Ishikawa (cell line): ENCODE measurements around the gene CYP26A1.

Experiments
- CEBPB ChIP-seq: IDR thresholded peaks from 2 replicates; pipeline ENCODE4 v1.6.1; 2012
- CREB1 ChIP-seq: IDR thresholded peaks from 2 replicates; pipeline ENCODE4 v1.6.1; 2012; ENCODE audit warnings: low read depth
- EGR1 ChIP-seq: IDR thresholded peaks from 2 replicates; pipeline ENCODE4 v1.6.1; 2012
- EP300 ChIP-seq: IDR thresholded peaks from 2 replicates; pipeline ENCODE4 v1.6.1; 2012; ENCODE audit warnings: borderline replicate concordance
- FOXM1 ChIP-seq: IDR thresholded peaks from 2 replicates; pipeline ENCODE4 v1.6.1; 2012; ENCODE audit warnings: low read depth, borderline replicate concordance
- NFIC ChIP-seq: IDR thresholded peaks from 2 replicates; pipeline ENCODE4 v1.6.1; 2012
- RAD21 ChIP-seq: IDR thresholded peaks from 2 replicates; pipeline ENCODE4 v1.6.1; 2012; ENCODE audit warnings: low read depth
- TAF1 ChIP-seq: IDR thresholded peaks from 2 replicates; pipeline ENCODE4 v1.6.1; 2012; ENCODE audit warnings: low read depth, mild to moderate bottlenecking
- TCF12 ChIP-seq: IDR thresholded peaks from 2 replicates; pipeline ENCODE4 v1.6.1; 2012; ENCODE audit warnings: low read depth
- TEAD4 ChIP-seq: IDR thresholded peaks from 2 replicates; pipeline ENCODE4 v1.6.1; 2012
- USF1 ChIP-seq: IDR thresholded peaks from 2 replicates; pipeline ENCODE4 v1.6.1; 2012
- YY1 ChIP-seq: IDR thresholded peaks from 2 replicates; pipeline ENCODE4 v1.6.1; 2012; ENCODE audit warnings: low read depth
- ZBTB7A ChIP-seq: IDR thresholded peaks from 2 replicates; pipeline ENCODE4 v1.6.1; 2012; ENCODE audit warnings: low read depth
- TF ChIP-seq, protein P1 (sequence below): IDR thresholded peaks from 2 replicates; pipeline ENCODE4 v1.6.1; 2012
- TF ChIP-seq, protein P2 (sequence below): IDR thresholded peaks from 2 replicates; pipeline ENCODE4 v1.6.1; 2012; ENCODE audit warnings: low read depth, mild to moderate bottlenecking

Gene CYP26A1

GRCh38 chr10:93032105-93032808 lies 41.4 kb upstream of the CYP26A1 start:
- TF ChIP-seq EP300, result no peak
- no peak for TF ChIP-seq USF1
- no peak for TF ChIP-seq TAF1
- TF ChIP-seq NFIC, result no peak
- no peak for TF ChIP-seq EGR1
- no peak for TF ChIP-seq FOXM1
- TF ChIP-seq RAD21, result no peak
- no peak for TF ChIP-seq ZBTB7A
- no peak for TF ChIP-seq TEAD4
- TF ChIP-seq, protein P1, sequence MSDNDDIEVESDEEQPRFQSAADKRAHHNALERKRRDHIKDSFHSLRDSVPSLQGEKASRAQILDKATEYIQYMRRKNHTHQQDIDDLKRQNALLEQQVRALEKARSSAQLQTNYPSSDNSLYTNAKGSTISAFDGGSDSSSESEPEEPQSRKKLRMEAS, result no peak
- TF ChIP-seq TCF12, result no peak
- no peak for TF ChIP-seq CEBPB
- TF ChIP-seq, protein P2, sequence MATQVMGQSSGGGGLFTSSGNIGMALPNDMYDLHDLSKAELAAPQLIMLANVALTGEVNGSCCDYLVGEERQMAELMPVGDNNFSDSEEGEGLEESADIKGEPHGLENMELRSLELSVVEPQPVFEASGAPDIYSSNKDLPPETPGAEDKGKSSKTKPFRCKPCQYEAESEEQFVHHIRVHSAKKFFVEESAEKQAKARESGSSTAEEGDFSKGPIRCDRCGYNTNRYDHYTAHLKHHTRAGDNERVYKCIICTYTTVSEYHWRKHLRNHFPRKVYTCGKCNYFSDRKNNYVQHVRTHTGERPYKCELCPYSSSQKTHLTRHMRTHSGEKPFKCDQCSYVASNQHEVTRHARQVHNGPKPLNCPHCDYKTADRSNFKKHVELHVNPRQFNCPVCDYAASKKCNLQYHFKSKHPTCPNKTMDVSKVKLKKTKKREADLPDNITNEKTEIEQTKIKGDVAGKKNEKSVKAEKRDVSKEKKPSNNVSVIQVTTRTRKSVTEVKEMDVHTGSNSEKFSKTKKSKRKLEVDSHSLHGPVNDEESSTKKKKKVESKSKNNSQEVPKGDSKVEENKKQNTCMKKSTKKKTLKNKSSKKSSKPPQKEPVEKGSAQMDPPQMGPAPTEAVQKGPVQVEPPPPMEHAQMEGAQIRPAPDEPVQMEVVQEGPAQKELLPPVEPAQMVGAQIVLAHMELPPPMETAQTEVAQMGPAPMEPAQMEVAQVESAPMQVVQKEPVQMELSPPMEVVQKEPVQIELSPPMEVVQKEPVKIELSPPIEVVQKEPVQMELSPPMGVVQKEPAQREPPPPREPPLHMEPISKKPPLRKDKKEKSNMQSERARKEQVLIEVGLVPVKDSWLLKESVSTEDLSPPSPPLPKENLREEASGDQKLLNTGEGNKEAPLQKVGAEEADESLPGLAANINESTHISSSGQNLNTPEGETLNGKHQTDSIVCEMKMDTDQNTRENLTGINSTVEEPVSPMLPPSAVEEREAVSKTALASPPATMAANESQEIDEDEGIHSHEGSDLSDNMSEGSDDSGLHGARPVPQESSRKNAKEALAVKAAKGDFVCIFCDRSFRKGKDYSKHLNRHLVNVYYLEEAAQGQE, result no peak
- TF ChIP-seq YY1, result no peak
- no peak for TF ChIP-seq CREB1

DNA sequence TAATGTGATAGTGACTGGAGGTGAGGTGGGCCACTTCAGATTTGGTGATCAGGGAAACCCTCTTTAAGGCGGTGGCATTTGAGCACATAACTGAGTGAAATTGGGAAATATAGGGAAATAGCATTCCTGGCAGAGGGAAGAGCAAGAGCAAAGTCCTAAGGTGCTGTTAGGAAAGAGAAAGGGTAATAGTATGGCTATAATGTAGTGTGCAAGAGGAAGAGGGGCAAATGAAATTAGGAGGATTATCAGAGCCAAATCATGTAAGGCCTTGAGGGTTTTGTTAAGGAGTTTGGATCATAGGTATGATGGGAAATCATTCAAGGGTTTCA lies 40.9 kb upstream of the CYP26A1 start:
- TF ChIP-seq USF1 (no peak), TCF12 (no peak), EP300 (no peak), CREB1 (no peak), RAD21 (no peak), YY1 (no peak), TAF1 (no peak), ZBTB7A (no peak), TEAD4 (no peak), FOXM1 (no peak), EGR1 (no peak)
- TF ChIP-seq, protein P2, result no peak
- TF ChIP-seq, protein P1, result no peak

DNA sequence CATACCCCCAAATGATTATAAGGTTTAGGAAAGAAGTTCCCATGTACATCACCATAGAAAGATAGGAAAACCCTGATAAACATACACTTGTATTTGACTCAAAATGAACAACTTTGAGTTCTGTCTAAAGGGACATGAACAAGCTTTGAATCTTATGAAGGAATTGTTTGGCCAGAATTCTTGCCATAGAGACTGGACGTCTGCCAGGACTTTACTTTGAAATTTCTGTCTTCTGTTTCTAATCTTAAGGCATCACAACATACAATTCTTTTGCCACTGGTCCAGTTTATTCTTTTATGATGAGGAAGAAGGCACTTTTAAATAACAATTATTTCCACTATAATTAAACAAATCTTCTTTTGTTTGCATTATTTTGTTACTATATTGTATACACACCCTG lies 39.3 kb upstream of the CYP26A1 start:
- TF ChIP-seq RAD21, result no peak
- TF ChIP-seq CEBPB, result no peak
- no peak for TF ChIP-seq YY1
- TF ChIP-seq EP300, result no peak
- TF ChIP-seq NFIC, result no peak
- TF ChIP-seq, protein P1, result no peak
- no peak for TF ChIP-seq TAF1
- no peak for TF ChIP-seq USF1
- TF ChIP-seq FOXM1, result no peak
- no peak for TF ChIP-seq ZBTB7A
- TF ChIP-seq EGR1, result no peak
- TF ChIP-seq TCF12, result no peak
- TF ChIP-seq, protein P2, result no peak
- TF ChIP-seq TEAD4, result no peak
- no peak for TF ChIP-seq CREB1
